Neutrophil (primary cell): ENCODE data around the gene RNPEPL1.

Source experiments
- H3K27ac ChIP-seq: fragments of 200-600 bp; sonication (generic); 2 replicates; pipeline ENCODE4 v1.5.1; 2016; ENCODE audit warnings: mild to moderate bottlenecking, moderate library complexity
- H3K27me3 ChIP-seq: fragments of 200-600 bp; sonication (generic); 2 replicates; pipeline ENCODE4 v1.6.0; 2016; ENCODE audit warnings: mild to moderate bottlenecking
- H3K36me3 ChIP-seq: fragments of 200-600 bp; sonication (generic); 2 replicates; pipeline ENCODE4 v1.5.1; 2017
- H3K4me1 ChIP-seq, 2 experiments: fragments of 200-600 bp in 1 of 2; sonication (generic) in 1 of 2; 1 replicate in 1 of 2; 2 replicates in 1 of 2; pipeline versions ENCODE4 v1.5.1 to v1.6.1; 2013 to 2016; ENCODE audit warnings: low read depth in 1 of 2, low read length in 1 of 2, mild to moderate bottlenecking in 1 of 2, moderate library complexity in 1 of 2; ENCODE audit not compliant: control insufficient read depth in 1 of 2, insufficient read depth in 1 of 2
- H3K4me3 ChIP-seq, 2 experiments: fragments of 200-600 bp in 1 of 2; sonication (generic) in 1 of 2; 1 replicate in 1 of 2; 2 replicates in 1 of 2; pipeline ENCODE4 v1.5.1; 2013 to 2016; ENCODE audit warnings: low read depth in 1 of 2, low read length in 1 of 2, mild to moderate bottlenecking in 1 of 2, moderate library complexity in 1 of 2
- H3K9me3 ChIP-seq: fragments of 200-600 bp; sonication (generic); 2 replicates; pipeline ENCODE4 v1.5.1; 2016
- TF ChIP-seq, protein P1 (sequence below): fragments of 200-600 bp; sonication (generic); IDR thresholded peaks from 2 replicates; pipeline ENCODE4 v1.5.1; 2016; ENCODE audit warnings: antibody characterized with exemption

Gene RNPEPL1

GRCh38 chr2:240623531-240624010 lies 55.3 kb downstream of the RNPEPL1 start:
- no peaks in the 10 kb centered on the region for H3K9me3 ChIP-seq
- no peak overlapping the region for H3K4me3 ChIP-seq
- H3K27me3 ChIP-seq = peaks cover 38% of the 10 kb centered on the region
- TF ChIP-seq, protein P1, sequence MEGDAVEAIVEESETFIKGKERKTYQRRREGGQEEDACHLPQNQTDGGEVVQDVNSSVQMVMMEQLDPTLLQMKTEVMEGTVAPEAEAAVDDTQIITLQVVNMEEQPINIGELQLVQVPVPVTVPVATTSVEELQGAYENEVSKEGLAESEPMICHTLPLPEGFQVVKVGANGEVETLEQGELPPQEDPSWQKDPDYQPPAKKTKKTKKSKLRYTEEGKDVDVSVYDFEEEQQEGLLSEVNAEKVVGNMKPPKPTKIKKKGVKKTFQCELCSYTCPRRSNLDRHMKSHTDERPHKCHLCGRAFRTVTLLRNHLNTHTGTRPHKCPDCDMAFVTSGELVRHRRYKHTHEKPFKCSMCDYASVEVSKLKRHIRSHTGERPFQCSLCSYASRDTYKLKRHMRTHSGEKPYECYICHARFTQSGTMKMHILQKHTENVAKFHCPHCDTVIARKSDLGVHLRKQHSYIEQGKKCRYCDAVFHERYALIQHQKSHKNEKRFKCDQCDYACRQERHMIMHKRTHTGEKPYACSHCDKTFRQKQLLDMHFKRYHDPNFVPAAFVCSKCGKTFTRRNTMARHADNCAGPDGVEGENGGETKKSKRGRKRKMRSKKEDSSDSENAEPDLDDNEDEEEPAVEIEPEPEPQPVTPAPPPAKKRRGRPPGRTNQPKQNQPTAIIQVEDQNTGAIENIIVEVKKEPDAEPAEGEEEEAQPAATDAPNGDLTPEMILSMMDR = no peak
- H3K27ac ChIP-seq = no peak overlapping the region
- H3K36me3 ChIP-seq = no peaks in the 10 kb centered on the region
- H3K4me1 ChIP-seq = peaks cover 35 to 50% of the 10 kb centered on the region in 2 experiments

- Histone ChIP-seq H3K36me3 (no peaks in the 10 kb centered on the region), H3K9me3 (no peaks in the 10 kb centered on the region), H3K4me1 (peaks cover 35 to 50% of the 10 kb centered on the region in 2 experiments), H3K27me3 (peaks cover 38% of the 10 kb centered on the region), H3K27ac (no peak overlapping the region), H3K4me3 (no peak overlapping the region)
- TF ChIP-seq, protein P1 = no peak
These were observed 56.0 kb downstream of the RNPEPL1 start for GRCh38 chr2:240624011-240624949.

- Histone ChIP-seq H3K9me3 (no peaks in the 10 kb centered on the region), H3K36me3 (no peaks in the 10 kb centered on the region), H3K4me3 (no peak within 1 kb of the TSS), H3K4me1 (peaks cover 35 to 50% of the 10 kb centered on the region in 2 experiments), H3K27me3 (peaks cover 38% of the 10 kb centered on the region), H3K27ac (peak within 1 kb of the TSS; percentile 45)
- TF ChIP-seq, protein P1 = no peak
These were observed 56.8 kb downstream of the RNPEPL1 start, which contains the start of gene GPR35 for GRCh38 chr2:240624950-240625621. GPR35 (plus strand) TSS chr2:240625480; CDS start chr2:240629953, 4,473 bp downstream.

DNA sequence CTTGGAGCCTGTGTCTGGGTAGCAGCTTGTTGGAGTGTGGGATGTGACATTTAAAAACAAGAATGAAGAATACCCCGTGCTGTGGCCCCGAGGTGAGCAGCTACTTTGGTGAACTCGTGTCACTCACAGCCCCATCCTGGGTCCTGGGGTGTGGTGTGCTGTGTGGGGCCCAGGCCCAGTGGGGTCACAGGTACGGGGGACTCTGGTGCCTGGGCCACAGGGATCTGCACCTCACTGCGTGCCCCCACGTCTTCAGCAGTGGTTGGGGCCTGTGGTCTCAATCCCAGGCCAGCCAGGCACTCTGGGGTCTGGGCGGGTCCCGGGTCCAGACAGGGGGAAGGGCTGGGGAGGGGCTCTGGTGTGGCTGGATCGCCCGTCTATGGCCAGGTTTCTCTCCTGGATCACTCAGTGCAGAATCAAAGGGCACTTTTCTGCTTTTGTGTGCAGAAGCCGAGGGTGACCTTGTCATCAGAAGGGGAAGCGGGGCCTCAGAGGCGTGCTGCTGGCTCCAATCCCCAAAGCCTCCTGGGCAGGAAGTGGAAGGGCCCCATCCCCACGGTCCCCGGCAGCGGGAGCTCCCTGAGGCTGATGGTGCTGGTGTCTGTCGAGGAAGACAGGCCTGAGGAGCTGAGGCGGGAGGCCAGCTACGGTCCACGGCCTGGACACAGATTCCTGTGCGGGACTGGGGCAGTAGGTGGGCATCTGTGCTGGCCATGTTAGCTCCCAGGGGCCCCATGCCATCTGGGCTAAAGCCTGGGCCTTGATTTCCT lies 58.4 kb downstream of the RNPEPL1 start:
- no peak overlapping the region for H3K4me3 ChIP-seq
- H3K9me3 ChIP-seq = no peaks in the 10 kb centered on the region
- H3K36me3 ChIP-seq = no peaks in the 10 kb centered on the region
- TF ChIP-seq, protein P1 = no peak
- peaks cover 38% of the 10 kb centered on the region for H3K27me3 ChIP-seq
- H3K27ac ChIP-seq = no peak overlapping the region
- peaks cover 25 to 38% of the 10 kb centered on the region in 2 experiments for H3K4me1 ChIP-seq
